Peyer's patch (tissue), 4 donors: Measurements from ENCODE around the gene LAMTOR2. TPM values are rescaled to one million over a fixed set of nuclear protein-coding genes. Genes with fewer than 3 reads are reported as not detected.

Experiments
- DNase-seq, 3 donors: peaks; one replicate each; pipeline ENCODE4 v3.0.0-alpha.2; 2017 to 2019
- H3K27ac ChIP-seq, 4 donors: fragments of 200-600 bp; sonication (generic); one replicate each; pipeline ENCODE4 v1.5.1; 2016 to 2019
- H3K27me3 ChIP-seq, 2 donors: fragments of 200-600 bp; sonication (generic); one replicate each; pipeline ENCODE4 v1.5.1; 2019
- H3K36me3 ChIP-seq, 3 donors: fragments of 200-600 bp; sonication (generic); one replicate each; pipeline ENCODE4 v1.5.1; 2016 to 2019
- H3K4me1 ChIP-seq, 4 donors: fragments of 200-600 bp; sonication (generic); one replicate each; pipeline ENCODE4 v1.5.1; 2016 to 2019
- H3K4me3 ChIP-seq, 4 donors: fragments of 200-600 bp; sonication (generic); 1 replicate in 3 of 4; 2 replicates in 1 of 4; pipeline ENCODE4 v1.5.1; 2016 to 2019; ENCODE audit warnings: mild to moderate bottlenecking in 1 of 4
- H3K9me3 ChIP-seq, 4 donors: fragments of 200-600 bp; sonication (generic); one replicate each; pipeline ENCODE4 v1.5.1; 2016 to 2019; ENCODE audit warnings: mild to moderate bottlenecking in 1 of 4
- CTCF ChIP-seq, 6 experiments: fragments of 450-650 bp in 4 of 6; fragments of 200-600 bp in 2 of 6; sonication (generic) in 1 of 6; IDR thresholded peaks; one replicate each; pipeline ENCODE4 v1.5.1; 2017 to 2019; ENCODE audit warnings: antibody characterized with exemption in 6 of 6, mild to moderate bottlenecking in 3 of 6, moderate library complexity in 1 of 6
- POLR2A ChIP-seq, 2 donors: fragments of 450-650 bp; IDR thresholded peaks; one replicate each; pipeline ENCODE4 v1.5.1; 2017; ENCODE audit warnings: antibody characterized with exemption in 2 of 2, mild to moderate bottlenecking in 2 of 2, moderate library complexity in 2 of 2
- total RNA-seq, 4 donors: library from RNA; depleted of rRNA; stranded (reverse); fragments of >200 nt; gene quantifications; one replicate each; pipeline ENCODE4 v1.1.0, GENCODE V29; 2016

Gene LAMTOR2
- total RNA-seq, 4 donors from 2014 or later = 40.4 to 75.5 (median 54.1) TPM

GRCh38 chr1:156055281-156056048 is 883 bp downstream of the LAMTOR2 start:
- Histone ChIP-seq H3K27ac (peak overlapping the region; percentile 76 to 96 (median 89)), H3K9me3 (no peaks in the 10 kb centered on the region), H3K4me1 (peaks cover 0 to 21% (median 5%) of the 10 kb centered on the region in 4 donors), H3K27me3 (no peaks in the 10 kb centered on the region), H3K36me3 (peaks cover 0 to 6% (median 0%) of the 10 kb centered on the region in 3 donors), H3K4me3 (peak overlapping the region; percentile 75 to 90 (median 78))
- TF ChIP-seq POLR2A (IDR thresholded peaks at IDR 0.05) = no peak
- TF ChIP-seq CTCF (IDR thresholded peaks at IDR 0.05) = no peak
- no peak for DNase-seq

GRCh38 chr1:156056326-156056849 is 1.8 kb downstream of the LAMTOR2 start:
- DNase-seq = no peak
- H3K4me3 ChIP-seq = no peak overlapping the region

GRCh38 chr1:156060937-156061636 is 6.5 kb downstream of the LAMTOR2 start, which contains the start of gene RAB25:
RAB25 (plus strand) TSS chr1:156061160; CDS start chr1:156061401, 241 bp downstream.
- TF ChIP-seq CTCF (IDR thresholded peaks at IDR 0.05) = no peak
- TF ChIP-seq POLR2A (IDR thresholded peaks at IDR 0.05) = peak; percentile 60 to 85
- peak in 2 of 3 donors; percentile 86 to 87 for DNase-seq
- Histone ChIP-seq H3K36me3 (peaks cover 0 to 6% (median 0%) of the 10 kb centered on the region in 3 donors), H3K27ac (peak within 1 kb of the TSS in 3 of 4 donors; percentile 63 to 86 (median 79)), H3K4me1 (peaks cover 0 to under 1% (median 0%) of the 10 kb centered on the region in 4 donors), H3K4me3 (peak within 1 kb of the TSS in 3 of 4 donors; percentile 14 to 63 (median 53)), H3K27me3 (no peaks in the 10 kb centered on the region), H3K9me3 (no peaks in the 10 kb centered on the region)

More at GRCh38 chr1:156056326-156056849, 1.8 kb downstream of the LAMTOR2 start:
- Histone ChIP-seq H3K27me3 (no peaks in the 10 kb centered on the region), H3K4me1 (peaks cover 0 to 21% (median 5%) of the 10 kb centered on the region in 4 donors), H3K27ac (no peak overlapping the region), H3K9me3 (no peaks in the 10 kb centered on the region), H3K36me3 (peaks cover 0 to 6% (median 0%) of the 10 kb centered on the region in 3 donors)
- TF ChIP-seq CTCF (IDR thresholded peaks at IDR 0.05) = no peak
- TF ChIP-seq POLR2A (IDR thresholded peaks at IDR 0.05) = no peak

DNA sequence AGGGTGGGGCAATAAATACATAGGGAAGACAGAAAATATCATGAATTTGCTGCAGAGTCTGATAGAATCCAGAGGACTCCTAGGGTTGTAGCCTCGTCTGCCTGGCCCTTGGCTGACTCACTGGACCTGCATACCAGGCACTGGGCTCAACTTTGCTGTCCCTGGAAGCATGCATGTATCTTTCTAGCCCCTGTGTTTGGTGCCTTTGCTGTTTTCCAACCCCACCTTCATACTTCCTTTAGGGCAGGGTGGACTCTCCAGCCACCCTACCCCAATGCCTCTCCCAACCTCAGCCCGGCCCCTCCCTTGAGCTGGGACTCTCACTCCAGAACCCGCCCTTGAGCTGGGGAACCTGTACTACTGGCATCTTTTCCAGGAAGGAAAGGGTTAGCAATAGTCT is 7.6 kb downstream of the LAMTOR2 start:
- Histone ChIP-seq H3K4me3 (peak overlapping the region in 3 of 4 donors; percentile 14 to 63 (median 53)), H3K36me3 (peaks cover 0 to 6% (median 0%) of the 10 kb centered on the region in 3 donors), H3K27me3 (no peaks in the 10 kb centered on the region), H3K9me3 (no peaks in the 10 kb centered on the region), H3K27ac (peak overlapping the region in 3 of 4 donors; percentile 63 to 86 (median 79)), H3K4me1 (no peaks in the 10 kb centered on the region)
- peak in 1 of 3 donors; percentile 54 for DNase-seq
- TF ChIP-seq CTCF (IDR thresholded peaks at IDR 0.05) (no peak), POLR2A (IDR thresholded peaks at IDR 0.05) (no peak)

- Histone ChIP-seq H3K4me1 (no peaks in the 10 kb centered on the region), H3K36me3 (peaks cover 0 to 3% (median 0%) of the 10 kb centered on the region in 3 donors), H3K27me3 (no peaks in the 10 kb centered on the region), H3K27ac (no peak overlapping the region), H3K4me3 (no peak overlapping the region), H3K9me3 (no peaks in the 10 kb centered on the region)
- TF ChIP-seq CTCF (IDR thresholded peaks at IDR 0.05) (no peak), POLR2A (IDR thresholded peaks at IDR 0.05) (no peak)
- DNase-seq = no peak
Measured at GRCh38 chr1:156063997-156064285, 9.4 kb downstream of the LAMTOR2 start.
